Nephron (organoid): ENCODE data around the gene TMEM204.

Experiments
- H3K27ac Mint-ChIP-seq, 3 experiments: 2 replicates each; pipeline ENCODE4 v1.8.0; 2020; ENCODE audit warnings: mixed read lengths in 3 of 3, mild to moderate bottlenecking in 2 of 3, moderate library complexity in 1 of 3
- H3K27me3 Mint-ChIP-seq: 2 replicates; pipeline ENCODE4 v1.8.0; 2021; ENCODE audit warnings: low read depth, mild to moderate bottlenecking, moderate library complexity, mixed read lengths
- H3K36me3 Mint-ChIP-seq: 2 replicates; pipeline ENCODE4 v1.8.0; 2020; ENCODE audit warnings: low read depth, mixed read lengths
- H3K4me1 Mint-ChIP-seq: 2 replicates; pipeline ENCODE4 v1.8.0; 2020; ENCODE audit warnings: mixed read lengths
- H3K4me3 Mint-ChIP-seq, 3 experiments: 2 replicates each; pipeline ENCODE4 v1.8.0; 2020; ENCODE audit warnings: mild to moderate bottlenecking in 3 of 3, mixed read lengths in 3 of 3, moderate library complexity in 2 of 3
- H3K9me3 Mint-ChIP-seq: 2 replicates; pipeline ENCODE4 v1.8.0; 2020; ENCODE audit warnings: mixed read lengths
- TF ChIP-seq, protein P1 (sequence below), 3 experiments: fragments of 200-600 bp; sonication (generic); IDR thresholded peaks; one replicate each; pipeline ENCODE4 v1.5.0; 2021; ENCODE audit warnings: antibody characterized with exemption in 3 of 3; ENCODE audit not compliant: unreplicated experiment in 3 of 3

The TMEM204 gene

DNA sequence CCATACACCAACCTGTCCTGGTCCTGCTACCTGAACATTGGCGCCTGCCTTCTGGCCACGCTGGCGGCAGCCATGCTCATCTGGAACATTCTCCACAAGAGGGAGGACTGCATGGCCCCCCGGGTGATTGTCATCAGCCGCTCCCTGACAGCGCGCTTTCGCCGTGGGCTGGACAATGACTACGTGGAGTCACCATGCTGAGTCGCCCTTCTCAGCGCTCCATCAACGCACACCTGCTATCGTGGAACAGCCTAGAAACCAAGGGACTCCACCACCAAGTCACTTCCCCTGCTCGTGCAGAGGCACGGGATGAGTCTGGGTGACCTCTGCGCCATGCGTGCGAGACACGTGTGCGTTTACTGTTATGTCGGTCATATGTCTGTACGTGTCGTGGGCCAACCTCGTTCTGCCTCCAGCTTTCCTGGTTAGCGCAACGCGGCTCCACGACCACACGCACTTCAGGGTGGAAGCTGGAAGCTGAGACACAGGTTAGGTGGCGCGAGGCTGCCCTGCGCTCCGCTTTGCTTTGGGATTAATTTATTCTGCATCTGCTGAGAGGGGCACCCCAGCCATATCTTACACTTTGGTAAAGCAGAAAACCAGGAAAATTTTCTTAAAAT lies 21.5 kb downstream of the TMEM204 start:
- Mint-ChIP-seq H3K36me3 (peaks cover 33% of the 10 kb centered on the region), H3K4me1 (peaks cover 11% of the 10 kb centered on the region)
- TF ChIP-seq, protein P1, sequence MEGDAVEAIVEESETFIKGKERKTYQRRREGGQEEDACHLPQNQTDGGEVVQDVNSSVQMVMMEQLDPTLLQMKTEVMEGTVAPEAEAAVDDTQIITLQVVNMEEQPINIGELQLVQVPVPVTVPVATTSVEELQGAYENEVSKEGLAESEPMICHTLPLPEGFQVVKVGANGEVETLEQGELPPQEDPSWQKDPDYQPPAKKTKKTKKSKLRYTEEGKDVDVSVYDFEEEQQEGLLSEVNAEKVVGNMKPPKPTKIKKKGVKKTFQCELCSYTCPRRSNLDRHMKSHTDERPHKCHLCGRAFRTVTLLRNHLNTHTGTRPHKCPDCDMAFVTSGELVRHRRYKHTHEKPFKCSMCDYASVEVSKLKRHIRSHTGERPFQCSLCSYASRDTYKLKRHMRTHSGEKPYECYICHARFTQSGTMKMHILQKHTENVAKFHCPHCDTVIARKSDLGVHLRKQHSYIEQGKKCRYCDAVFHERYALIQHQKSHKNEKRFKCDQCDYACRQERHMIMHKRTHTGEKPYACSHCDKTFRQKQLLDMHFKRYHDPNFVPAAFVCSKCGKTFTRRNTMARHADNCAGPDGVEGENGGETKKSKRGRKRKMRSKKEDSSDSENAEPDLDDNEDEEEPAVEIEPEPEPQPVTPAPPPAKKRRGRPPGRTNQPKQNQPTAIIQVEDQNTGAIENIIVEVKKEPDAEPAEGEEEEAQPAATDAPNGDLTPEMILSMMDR (IDR thresholded peaks at IDR 0.05; ENCODE audit: unreplicated experiment in 3 of 3), result no peak

DNA sequence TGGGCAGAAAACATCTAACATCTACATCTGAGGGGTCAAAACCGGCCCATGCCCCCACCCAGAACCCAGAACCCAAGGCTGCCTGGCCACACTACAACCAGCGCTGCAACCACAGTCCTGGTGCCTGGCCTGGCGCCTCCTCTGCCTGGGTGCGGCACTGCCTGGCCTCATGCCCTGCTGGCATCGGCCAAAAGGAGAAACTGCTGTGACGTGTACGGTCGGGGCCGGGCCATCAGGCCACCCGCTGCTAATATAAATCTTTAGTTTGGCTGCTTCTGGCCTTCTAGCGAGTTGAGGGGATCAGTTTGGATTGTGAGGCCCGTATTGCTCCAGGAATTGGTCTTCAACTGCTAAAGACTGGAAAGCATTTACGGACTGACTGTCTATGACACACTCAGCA lies 22.8 kb downstream of the TMEM204 start:
- H3K27ac Mint-ChIP-seq, result no peak overlapping the region

More for the DNA sequence above, 21.5 kb downstream of the TMEM204 start:
- no peaks in the 10 kb centered on the region for H3K9me3 Mint-ChIP-seq
- H3K27ac Mint-ChIP-seq, result no peak overlapping the region
- no peak overlapping the region for H3K4me3 Mint-ChIP-seq
- no peaks in the 10 kb centered on the region for H3K27me3 Mint-ChIP-seq

DNA sequence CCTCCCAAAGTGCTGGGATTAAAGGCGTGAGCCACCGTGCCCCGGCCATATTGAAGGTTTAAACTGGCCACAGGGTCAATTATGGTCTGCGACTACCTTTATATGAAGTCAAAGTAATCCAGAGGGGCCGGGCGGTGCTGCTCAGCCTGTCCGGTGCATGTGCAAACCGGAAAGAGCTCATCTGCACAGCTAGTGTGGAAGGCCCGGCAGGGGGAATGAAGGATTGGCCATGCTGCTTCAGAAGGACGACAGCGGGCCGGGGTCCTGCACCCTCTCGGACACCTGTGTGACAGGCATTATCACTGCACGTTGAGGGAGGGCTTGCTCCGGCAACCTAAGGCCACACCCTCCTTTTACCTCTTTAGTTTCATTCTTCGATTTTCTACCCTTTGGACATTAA lies 23.6 kb downstream of the TMEM204 start:
- no peaks in the 10 kb centered on the region for H3K27me3 Mint-ChIP-seq
- no peak overlapping the region for H3K27ac Mint-ChIP-seq
- TF ChIP-seq, protein P1 (IDR thresholded peaks at IDR 0.05; ENCODE audit: unreplicated experiment in 3 of 3), result no peak
- H3K4me3 Mint-ChIP-seq, result no peak overlapping the region
- peaks cover 48% of the 10 kb centered on the region for H3K36me3 Mint-ChIP-seq
- H3K9me3 Mint-ChIP-seq, result no peaks in the 10 kb centered on the region
- H3K4me1 Mint-ChIP-seq, result peaks cover 5% of the 10 kb centered on the region

More for the DNA sequence above, 22.8 kb downstream of the TMEM204 start:
- TF ChIP-seq, protein P1 (IDR thresholded peaks at IDR 0.05; ENCODE audit: unreplicated experiment in 3 of 3), result no peak
- H3K4me1 Mint-ChIP-seq, result peaks cover 5% of the 10 kb centered on the region
- H3K27me3 Mint-ChIP-seq, result no peaks in the 10 kb centered on the region
- no peaks in the 10 kb centered on the region for H3K9me3 Mint-ChIP-seq
- peaks cover 39% of the 10 kb centered on the region for H3K36me3 Mint-ChIP-seq
- no peak overlapping the region for H3K4me3 Mint-ChIP-seq

DNA sequence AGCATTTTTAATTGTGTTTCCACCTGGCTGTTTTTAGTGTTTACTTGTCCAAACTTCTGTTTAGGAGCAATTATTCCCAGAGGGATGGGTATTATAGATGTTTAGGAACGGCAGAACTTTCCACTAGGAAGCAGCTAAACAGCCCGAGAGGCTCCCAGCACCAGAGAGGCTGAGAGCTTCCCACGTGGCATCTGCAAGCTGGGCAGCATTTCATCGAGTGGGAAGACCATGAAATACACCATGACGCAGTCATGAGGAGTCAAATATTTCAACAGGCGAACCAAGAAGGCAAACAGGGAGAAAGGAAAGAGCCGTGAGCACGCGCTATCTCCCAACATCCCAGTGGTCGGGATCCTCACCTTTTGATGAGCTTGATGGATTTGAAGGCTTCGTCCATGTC lies 24.1 kb downstream of the TMEM204 start:
- Mint-ChIP-seq H3K4me3 (no peak overlapping the region), H3K27ac (no peak overlapping the region), H3K4me1 (peaks cover 5% of the 10 kb centered on the region)

DNA sequence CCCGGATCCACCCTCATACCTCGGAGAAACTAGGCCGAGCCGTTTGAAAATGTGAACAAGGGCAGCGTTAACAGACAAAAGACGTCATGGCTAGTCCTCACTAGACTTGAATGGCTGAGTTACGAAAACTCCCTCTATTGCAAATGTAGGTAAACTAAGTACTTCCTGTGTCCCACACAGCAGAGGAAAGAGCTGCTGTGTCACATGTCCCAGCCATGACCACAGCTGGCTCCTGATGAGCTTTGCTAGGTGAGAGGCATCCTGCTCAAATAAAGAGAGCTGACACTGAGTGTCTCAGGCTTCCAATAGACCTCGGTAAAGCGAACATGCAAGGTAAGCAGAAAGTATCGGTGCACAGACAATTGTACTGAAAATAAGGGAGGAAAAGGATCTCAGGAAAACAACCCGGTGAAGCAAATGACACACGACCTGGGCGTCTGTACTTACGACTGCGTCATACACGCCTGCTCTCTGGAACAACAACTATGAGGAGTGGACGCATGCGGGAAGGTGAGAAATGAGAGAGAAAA lies 26.0 kb downstream of the TMEM204 start:
- Mint-ChIP-seq H3K36me3 (peaks cover 48% of the 10 kb centered on the region), H3K27me3 (no peaks in the 10 kb centered on the region), H3K27ac (no peak overlapping the region), H3K4me1 (no peaks in the 10 kb centered on the region), H3K4me3 (no peak overlapping the region), H3K9me3 (no peaks in the 10 kb centered on the region)
- TF ChIP-seq, protein P1 (IDR thresholded peaks at IDR 0.05; ENCODE audit: unreplicated experiment in 3 of 3), result no peak

More for the DNA sequence above, 24.1 kb downstream of the TMEM204 start:
- Mint-ChIP-seq H3K9me3 (no peaks in the 10 kb centered on the region), H3K27me3 (no peaks in the 10 kb centered on the region), H3K36me3 (peaks cover 45% of the 10 kb centered on the region)
- TF ChIP-seq, protein P1 (IDR thresholded peaks at IDR 0.05; ENCODE audit: unreplicated experiment in 3 of 3), result no peak

DNA sequence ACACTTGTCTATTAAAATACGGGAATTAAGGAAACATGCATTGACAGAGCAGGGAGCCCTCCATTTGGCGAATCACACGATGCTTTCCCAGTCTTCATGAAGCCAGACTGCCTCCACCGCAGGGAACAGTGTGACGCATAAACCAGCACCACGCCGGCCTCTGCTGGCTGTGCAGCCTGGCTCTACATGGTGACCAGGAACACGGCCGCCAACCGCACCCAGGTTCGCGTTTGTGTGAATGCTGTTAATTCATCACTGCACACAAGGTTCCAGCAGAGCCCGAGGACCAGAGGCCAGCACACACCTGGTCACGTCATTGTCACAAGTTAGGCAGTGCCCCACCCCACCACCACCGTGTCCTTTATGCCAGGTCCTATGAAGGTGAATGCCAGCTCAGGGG lies 26.7 kb downstream of the TMEM204 start:
- Mint-ChIP-seq H3K9me3 (no peaks in the 10 kb centered on the region), H3K36me3 (peaks cover 54% of the 10 kb centered on the region), H3K4me1 (no peaks in the 10 kb centered on the region), H3K27me3 (no peaks in the 10 kb centered on the region), H3K27ac (no peak overlapping the region), H3K4me3 (no peak overlapping the region)
- TF ChIP-seq, protein P1 (IDR thresholded peaks at IDR 0.05; ENCODE audit: unreplicated experiment in 3 of 3), result no peak
